GM18505 (cell line): ENCODE results near the gene KLHL29.

Source experiments
- ATAC-seq: cut with Tn5 transposase; IDR thresholded peaks from one replicate; pipeline ENCODE4 v1.9.1; 2021; ENCODE audit not compliant: unreplicated experiment
- POLR2A ChIP-seq: IDR thresholded peaks from 4 replicates; pipeline ENCODE4 v1.6.1; 2011; ENCODE audit warnings: borderline replicate concordance; ENCODE audit not compliant: insufficient read depth, insufficient read length; ENCODE audit errors: extremely low read depth

Gene KLHL29

DNA sequence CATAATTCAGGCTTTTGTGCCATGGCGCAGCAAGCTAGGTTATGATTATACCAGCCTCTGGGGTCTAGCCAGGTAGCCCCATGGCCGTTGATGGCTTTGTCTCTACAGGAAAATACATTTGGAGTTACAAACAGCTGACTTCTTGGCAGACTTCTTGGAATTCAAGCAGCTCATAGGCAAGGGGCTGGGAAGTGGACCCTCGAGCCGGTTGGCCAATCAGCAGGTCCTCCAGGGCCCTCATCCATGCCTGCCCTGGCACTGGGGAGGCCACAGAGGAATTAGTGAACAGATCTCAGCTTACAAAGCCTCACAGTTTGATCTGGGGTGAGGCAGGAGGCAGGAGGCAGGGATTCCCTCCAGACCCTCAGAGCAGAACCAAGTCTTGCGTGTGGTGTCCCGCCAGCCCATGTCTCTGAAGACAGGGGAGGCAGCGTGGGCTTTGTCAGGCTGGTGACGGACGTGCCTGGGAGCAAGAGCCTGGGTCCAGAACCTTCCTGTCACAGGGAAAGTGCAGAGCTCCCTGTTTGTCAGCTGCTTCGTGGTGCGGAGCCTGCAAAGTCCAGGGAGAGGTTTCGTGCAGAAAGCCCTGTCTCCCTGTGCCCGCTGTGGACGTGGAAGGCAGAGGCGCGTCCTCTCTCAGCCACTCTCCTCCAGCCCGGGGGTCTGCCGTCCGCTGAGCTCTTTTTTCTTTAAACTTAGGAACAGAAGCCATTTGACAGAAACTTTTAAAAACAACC lies 131.7 kb downstream of the KLHL29 start:
- TF ChIP-seq POLR2A, result no peak
- no peak for ATAC-seq

DNA sequence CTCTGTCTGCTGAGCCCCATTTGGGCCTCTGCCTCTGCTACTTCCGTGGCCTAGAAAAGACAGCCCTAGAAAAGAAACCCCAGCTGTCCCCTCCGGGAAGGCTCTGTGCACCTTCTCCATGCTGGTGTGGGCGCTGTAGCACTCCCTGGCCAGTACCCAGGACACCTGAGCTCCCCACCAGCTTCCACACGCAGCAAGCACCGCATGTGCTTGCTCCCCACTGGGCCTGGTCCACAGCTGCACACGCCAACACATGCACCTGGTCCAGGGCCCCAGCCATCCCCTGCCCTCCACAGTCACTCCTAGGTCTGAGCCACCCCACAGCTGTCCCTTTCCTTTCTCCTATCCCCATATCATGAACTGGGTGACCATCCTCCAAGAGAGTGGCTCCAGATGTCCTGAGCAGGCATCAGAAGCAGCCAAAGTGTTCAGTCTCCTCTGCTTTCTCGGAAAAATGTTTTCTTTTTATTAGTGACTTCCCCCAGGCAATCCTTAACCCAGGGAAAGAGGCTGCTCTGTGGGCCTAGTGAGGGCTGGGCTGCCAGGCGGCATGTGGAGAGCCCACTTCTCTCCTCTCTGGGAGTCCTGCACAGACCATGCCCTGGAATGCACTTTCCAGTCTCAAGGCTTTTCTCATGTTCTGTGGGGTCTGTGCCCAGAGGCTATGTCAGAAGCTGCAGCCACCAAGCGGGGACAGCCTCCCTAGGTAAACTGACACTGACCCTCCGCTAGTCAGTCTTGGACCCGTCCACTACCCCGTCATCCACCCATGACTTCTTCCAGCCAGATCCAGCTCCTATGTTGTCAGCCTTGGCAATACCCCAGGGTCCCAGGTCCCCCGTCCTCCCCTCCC lies 133.7 kb downstream of the KLHL29 start:
- ATAC-seq, result no peak
- no peak for TF ChIP-seq POLR2A

DNA sequence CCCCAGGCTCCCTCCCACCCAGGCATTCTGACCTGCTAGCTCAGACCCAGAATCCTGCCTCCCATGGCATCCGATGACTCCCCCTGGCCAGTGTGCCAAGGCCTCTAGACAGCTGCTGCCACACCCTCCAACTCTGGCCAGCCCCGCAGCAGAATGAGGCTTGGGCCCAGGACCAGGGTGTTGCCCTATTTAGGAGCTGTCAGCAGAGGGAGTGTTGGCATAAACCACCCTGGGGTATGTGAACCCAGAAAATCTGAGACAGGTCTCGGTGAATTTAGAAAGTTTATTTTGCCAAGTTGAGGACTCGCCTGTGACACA lies 134.3 kb downstream of the KLHL29 start:
- ATAC-seq, result no peak
- no peak for TF ChIP-seq POLR2A

- TF ChIP-seq POLR2A, result no peak
These were observed 135.3 kb downstream of the KLHL29 start for GRCh38 chr2:23520256-23520655.

GRCh38 chr2:23521060-23521459 lies 136.1 kb downstream of the KLHL29 start:
- no peak for TF ChIP-seq POLR2A
- no peak for ATAC-seq

More at GRCh38 chr2:23520256-23520655, 135.3 kb downstream of the KLHL29 start:
- no peak for ATAC-seq

DNA sequence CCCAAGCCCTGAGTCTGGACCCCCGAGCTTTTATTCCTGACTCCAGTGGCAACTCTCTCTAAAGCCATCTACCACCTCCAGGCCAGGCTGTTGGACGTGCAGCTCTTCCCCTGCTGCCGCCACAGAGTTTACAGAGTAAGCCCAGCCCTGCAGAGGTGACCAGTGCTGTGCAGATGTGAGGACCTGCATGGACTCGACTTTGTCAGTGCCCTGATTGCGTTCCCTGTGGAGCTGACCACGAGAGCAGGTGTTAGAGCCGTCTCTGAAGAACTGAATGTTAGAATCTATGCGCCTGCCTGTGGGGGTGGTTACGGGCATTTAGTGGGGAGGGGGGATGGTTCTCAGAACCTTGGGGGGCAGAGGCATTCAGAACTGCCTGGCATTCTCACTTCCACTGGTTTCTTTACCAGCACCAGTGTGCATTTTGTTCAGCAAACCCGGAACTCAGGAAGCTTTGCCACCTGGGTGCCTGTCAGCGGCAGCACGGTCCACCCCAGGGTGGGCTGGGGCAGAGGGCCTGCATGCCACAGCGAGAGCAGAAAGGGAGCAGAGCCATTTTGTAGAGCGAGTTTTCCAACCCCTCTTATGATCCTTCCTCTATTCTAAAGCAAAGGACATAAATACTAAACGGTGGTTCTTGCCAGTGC lies 137.9 kb downstream of the KLHL29 start:
- TF ChIP-seq POLR2A, result no peak
- ATAC-seq, result no peak

DNA sequence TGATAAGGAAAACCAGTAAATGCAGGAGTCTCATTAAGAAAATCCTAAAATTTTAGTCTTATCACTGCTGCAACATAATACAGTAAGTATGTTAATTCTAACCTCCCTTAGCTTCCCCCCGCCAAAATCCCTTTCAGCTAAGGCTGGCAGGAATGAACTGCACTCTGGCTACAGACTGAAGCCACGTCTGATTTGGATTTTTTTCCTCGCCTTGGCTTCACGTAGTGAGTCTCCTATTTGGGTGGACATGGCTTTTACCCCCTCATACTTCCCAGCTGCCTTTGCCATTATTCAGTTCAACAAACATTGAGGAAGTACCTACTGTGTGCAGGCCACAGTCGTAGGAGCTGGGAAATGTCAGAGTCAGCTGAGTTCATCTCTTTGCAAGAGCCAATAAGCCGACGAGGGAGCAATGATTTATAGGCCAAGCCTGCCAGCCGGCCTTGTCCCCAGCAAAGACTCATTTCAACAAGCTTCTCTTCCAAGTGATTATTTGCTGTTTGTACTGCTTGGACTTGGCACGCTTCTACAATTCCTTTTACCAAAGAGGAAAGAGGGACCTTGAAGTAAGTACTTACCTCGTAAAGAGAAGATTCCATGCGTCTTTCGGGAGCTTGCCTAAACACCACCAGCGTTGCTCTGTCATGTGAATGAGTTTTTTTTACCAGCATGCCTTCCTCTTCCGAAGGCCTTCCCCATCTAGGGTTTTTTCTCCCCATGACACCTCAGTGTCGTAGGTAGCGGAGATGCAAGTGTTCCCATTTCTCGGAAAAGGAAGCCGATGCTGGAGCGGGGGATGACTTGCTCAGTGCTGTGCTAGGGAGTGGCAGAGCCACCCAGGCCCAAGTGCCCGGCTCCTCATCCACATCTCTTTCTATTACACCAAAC lies 138.6 kb downstream of the KLHL29 start:
- no peak for TF ChIP-seq POLR2A
- ATAC-seq, result no peak

DNA sequence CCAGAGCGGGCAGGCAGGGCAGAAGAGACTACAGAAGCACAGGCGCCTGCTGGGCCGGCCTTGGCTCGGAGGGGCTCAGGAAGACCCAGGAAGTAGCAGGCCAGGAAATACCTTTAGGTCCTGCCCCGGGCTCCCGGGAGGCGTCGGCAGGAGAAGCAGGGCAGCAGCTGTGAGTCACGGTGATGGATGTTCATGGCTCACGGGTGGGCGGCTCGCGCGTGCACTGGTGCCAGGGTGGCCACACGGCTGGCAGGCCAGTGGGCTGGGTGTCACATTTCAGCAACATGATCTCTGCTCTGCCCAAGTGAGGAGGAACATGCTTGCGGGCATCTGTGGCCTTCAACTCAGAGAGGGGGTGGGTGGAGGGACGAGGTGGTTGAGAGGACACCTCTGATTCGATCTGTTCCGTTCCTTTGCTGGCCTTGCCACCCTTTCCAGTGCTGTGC lies 139.3 kb downstream of the KLHL29 start:
- no peak for TF ChIP-seq POLR2A
- no peak for ATAC-seq

DNA sequence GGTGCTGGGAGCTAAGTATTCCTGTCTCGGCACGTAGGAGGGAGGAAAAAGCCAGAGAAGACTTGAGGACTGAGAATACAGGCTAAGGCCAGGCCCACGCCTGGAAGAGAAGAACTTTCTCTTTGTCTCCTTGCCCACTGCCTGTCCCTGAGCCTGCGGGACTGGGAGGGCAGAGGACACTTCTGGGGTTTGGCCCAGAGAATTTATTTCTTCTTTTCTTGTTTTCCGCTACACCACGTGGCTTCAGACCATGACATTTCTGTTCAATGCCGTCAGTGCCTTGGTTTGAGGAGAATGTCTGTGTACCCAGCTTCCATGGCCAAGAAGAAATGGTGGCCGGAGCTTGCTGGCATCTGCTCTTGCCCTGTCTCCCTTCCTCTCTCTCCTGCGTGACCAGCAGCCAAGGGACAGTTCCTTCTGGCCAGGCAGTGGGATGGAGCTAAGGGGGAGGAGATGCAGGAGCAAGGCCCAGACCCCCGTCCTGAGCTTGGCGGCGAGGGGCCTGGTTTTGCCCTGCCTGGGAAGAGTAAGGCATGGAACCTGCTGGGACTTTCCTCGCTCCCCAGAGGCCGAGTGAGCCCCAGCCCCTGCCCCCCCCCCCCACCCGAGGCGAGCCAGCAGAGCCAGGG lies 140.3 kb downstream of the KLHL29 start:
- TF ChIP-seq POLR2A, result no peak
- ATAC-seq, result no peak

GRCh38 chr2:23526114-23526513 lies 141.1 kb downstream of the KLHL29 start:
- no peak for TF ChIP-seq POLR2A
- ATAC-seq, result no peak

DNA sequence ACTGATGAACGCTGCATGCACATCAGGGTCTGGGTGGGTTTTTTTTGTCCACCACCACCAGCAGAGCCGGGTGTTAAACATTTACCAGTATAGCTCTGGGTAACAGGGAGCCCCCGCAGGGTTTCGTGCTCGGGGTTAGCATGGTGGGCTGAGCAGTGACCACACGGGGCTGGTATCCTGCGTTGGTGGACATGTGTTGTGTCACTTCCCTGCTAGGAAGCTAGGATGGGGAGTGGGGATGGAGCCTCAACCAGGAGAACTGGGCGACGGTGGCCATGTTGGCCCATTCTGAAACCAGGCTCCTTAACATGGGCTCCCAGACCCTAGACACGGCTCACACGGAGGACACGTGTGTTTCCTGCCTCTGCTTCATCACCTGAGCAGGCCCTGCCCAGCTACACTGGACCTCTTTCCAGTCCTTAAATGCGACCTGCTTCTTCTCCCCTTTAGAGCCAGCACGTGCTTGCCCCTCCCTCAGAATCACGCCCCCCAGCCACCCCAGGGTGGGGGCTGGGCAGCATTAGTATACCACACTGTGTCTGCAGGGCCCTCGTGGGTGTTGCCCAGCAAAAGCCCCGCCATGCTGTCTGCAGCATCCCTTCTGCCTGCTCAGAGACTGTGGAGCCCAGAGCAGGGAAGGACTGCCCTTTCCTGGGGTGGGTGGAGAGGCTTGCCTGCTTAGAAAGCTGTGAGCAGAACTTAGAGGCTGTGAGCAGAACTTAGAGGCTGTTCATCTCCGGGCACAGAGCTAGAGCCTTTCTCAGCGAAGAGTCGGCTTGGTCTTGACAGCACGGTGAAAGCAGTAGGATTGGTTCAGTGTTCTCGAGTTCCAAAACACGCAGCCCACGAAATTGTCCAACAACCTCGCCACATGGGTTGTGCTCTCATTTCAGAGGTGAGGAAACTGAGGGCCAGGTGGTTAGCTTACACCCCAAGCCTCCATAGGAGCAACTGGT lies 142.1 kb downstream of the KLHL29 start:
- no peak for ATAC-seq
- no peak for TF ChIP-seq POLR2A
